ENCODE data around the gene SCYGR3. TPM values are rescaled to one million over a fixed set of nuclear protein-coding genes. Genes with fewer than 3 reads are reported as not detected.

SCYGR3 gene
- total and polyA plus RNA-seq, 2 donors (not counting 1 experiment from before 2014, with no cell fraction given): not detected

GRCh38 chr2:227655454-227655853 lies 40.8 kb upstream of the SCYGR3 start:
- no peak overlapping the region for H3K27ac ChIP-seq (ENCODE audit: low read length in 2 of 2)
- no peaks in the 10 kb centered on the region for H3K9me3 Mint-ChIP-seq (ENCODE audit: insufficient read depth)
- no peaks in the 10 kb centered on the region for H3K27me3 ChIP-seq (replicated peaks in 1 of 4; ENCODE audit: control extremely low read depth in 1 of 4, control insufficient read depth in 3 of 4, insufficient read depth in 4 of 4, low read length in 3 of 4)
- CTCF ChIA-PET: no interaction called here
- H3K27ac Mint-ChIP-seq: no peak overlapping the region
- no peak for ATAC-seq (ENCODE audit: low read depth)
- intact Hi-C loops (cut with micrococcal nuclease): no loop called here
- no peaks in the 10 kb centered on the region for H3K79me2 ChIP-seq (ENCODE audit: control insufficient read depth, insufficient read depth, low read length)
- POLR2A ChIA-PET: no interaction called here
- no peak overlapping the region for H2AFZ ChIP-seq (ENCODE audit: insufficient read depth, low read depth, low read length, poor library complexity, severe bottlenecking)
- no peaks in the 10 kb centered on the region for H3K27me3 Mint-ChIP-seq
- H3K4me1 Mint-ChIP-seq: no peaks in the 10 kb centered on the region
- no peaks in the 10 kb centered on the region for H3K9me3 ChIP-seq (ENCODE audit: control extremely low read depth in 1 of 3, control insufficient read depth in 2 of 3, insufficient read depth in 1 of 3, low read length in 2 of 3)
- no peak overlapping the region for H3K9ac ChIP-seq (ENCODE audit: low read length)
- no peak for TF ChIP-seq EZH2 (IDR thresholded peaks at IDR 0.05; ENCODE audit: borderline replicate concordance, insufficient read depth, low read depth, low read length, poor library complexity, severe bottlenecking)
- no peak for TF ChIP-seq CTCF (IDR thresholded peaks at IDR 0.05)
- no peaks in the 10 kb centered on the region for H4K20me1 ChIP-seq (ENCODE audit: control insufficient read depth, insufficient read depth, low read length, poor library complexity, severe bottlenecking)
- H3K4me2 ChIP-seq (replicated peaks; ENCODE audit: low read depth, low read length, poor library complexity, severe bottlenecking): no peak overlapping the region
- H3K4me3 Mint-ChIP-seq: no peak overlapping the region
- no peak for DNase-seq
- H3K4me3 ChIP-seq (ENCODE audit: control extremely low read depth in 1 of 5, extremely low read depth in 1 of 5, insufficient read depth in 1 of 5, low read depth in 2 of 5, low read length in 4 of 5): no peak overlapping the region
- 75% methylated on average over 1 of the region's 1 CpG for WGBS (ENCODE audit: insufficient coverage)
- H3K4me1 ChIP-seq (ENCODE audit: control insufficient read depth in 2 of 2, insufficient read depth in 2 of 2, low read length in 2 of 2): no peaks in the 10 kb centered on the region
- H3K36me3 ChIP-seq (replicated peaks in 1 of 2; ENCODE audit: control extremely low read depth in 1 of 2, control insufficient read depth in 1 of 2, extremely low read depth in 1 of 2, insufficient read depth in 2 of 2, low read length in 1 of 2): no peaks in the 10 kb centered on the region

GRCh38 chr2:227654426-227654825 lies 39.8 kb upstream of the SCYGR3 start:
- no peak for TF ChIP-seq CTCF (IDR thresholded peaks at IDR 0.05)
- TF ChIP-seq EZH2 (IDR thresholded peaks at IDR 0.05; ENCODE audit: borderline replicate concordance, insufficient read depth, low read depth, low read length, poor library complexity, severe bottlenecking): no peak
- Histone ChIP-seq H3K36me3 (replicated peaks in 1 of 2; ENCODE audit: control extremely low read depth in 1 of 2, control insufficient read depth in 1 of 2, extremely low read depth in 1 of 2, insufficient read depth in 2 of 2, low read length in 1 of 2) (no peaks in the 10 kb centered on the region), H3K9ac (ENCODE audit: low read length) (no peak overlapping the region), H3K9me3 (ENCODE audit: control extremely low read depth in 1 of 3, control insufficient read depth in 2 of 3, insufficient read depth in 1 of 3, low read length in 2 of 3) (no peaks in the 10 kb centered on the region), H3K4me1 (ENCODE audit: control insufficient read depth in 2 of 2, insufficient read depth in 2 of 2, low read length in 2 of 2) (no peaks in the 10 kb centered on the region), H3K4me2 (replicated peaks; ENCODE audit: low read depth, low read length, poor library complexity, severe bottlenecking) (no peak overlapping the region), H3K27me3 (replicated peaks in 1 of 4; ENCODE audit: control extremely low read depth in 1 of 4, control insufficient read depth in 3 of 4, insufficient read depth in 4 of 4, low read length in 3 of 4) (no peaks in the 10 kb centered on the region), H3K79me2 (ENCODE audit: control insufficient read depth, insufficient read depth, low read length) (no peaks in the 10 kb centered on the region), H2AFZ (ENCODE audit: insufficient read depth, low read depth, low read length, poor library complexity, severe bottlenecking) (no peak overlapping the region), H4K20me1 (ENCODE audit: control insufficient read depth, insufficient read depth, low read length, poor library complexity, severe bottlenecking) (no peaks in the 10 kb centered on the region), H3K4me3 (ENCODE audit: control extremely low read depth in 1 of 5, extremely low read depth in 1 of 5, insufficient read depth in 1 of 5, low read depth in 2 of 5, low read length in 4 of 5) (no peak overlapping the region), H3K27ac (ENCODE audit: low read length in 2 of 2) (no peak overlapping the region)
- Mint-ChIP-seq H3K27me3 (peaks cover 3% of the 10 kb centered on the region), H3K9me3 (ENCODE audit: insufficient read depth) (no peaks in the 10 kb centered on the region), H3K4me1 (no peaks in the 10 kb centered on the region), H3K4me3 (no peak overlapping the region), H3K27ac (no peak overlapping the region)
- DNase-seq (no peak), ATAC-seq (ENCODE audit: low read depth) (no peak)
- ChIA-PET CTCF (no interaction called here), POLR2A (no interaction called here)
- 71% methylated on average over 1 of the region's 1 CpG for WGBS (ENCODE audit: insufficient coverage)
- intact Hi-C loops (cut with micrococcal nuclease): no loop called here

Data from B cell (primary cell).